SK-N-MC (cell line): ENCODE data around the gene UNC50.

Experiments
- EZH2 ChIP-seq: fragments of 200-600 bp; sonication (generic); IDR thresholded peaks from one replicate; pipeline ENCODE4 v1.6.1; 2017; ENCODE audit warnings: antibody characterized with exemption
- FOXP2 ChIP-seq: optimal IDR thresholded peaks from 2 replicates; pipeline ENCODE3; 2011; ENCODE audit warnings: mild to moderate bottlenecking, moderate library complexity; ENCODE audit not compliant: insufficient read depth; ENCODE audit errors: extremely low read length, control extremely low read depth
- POLR2AphosphoS5 ChIP-seq: IDR thresholded peaks from 2 replicates; pipeline ENCODE4 v1.6.1; 2012; ENCODE audit warnings: mild to moderate bottlenecking, low read depth, low read length, borderline replicate concordance

DNA sequence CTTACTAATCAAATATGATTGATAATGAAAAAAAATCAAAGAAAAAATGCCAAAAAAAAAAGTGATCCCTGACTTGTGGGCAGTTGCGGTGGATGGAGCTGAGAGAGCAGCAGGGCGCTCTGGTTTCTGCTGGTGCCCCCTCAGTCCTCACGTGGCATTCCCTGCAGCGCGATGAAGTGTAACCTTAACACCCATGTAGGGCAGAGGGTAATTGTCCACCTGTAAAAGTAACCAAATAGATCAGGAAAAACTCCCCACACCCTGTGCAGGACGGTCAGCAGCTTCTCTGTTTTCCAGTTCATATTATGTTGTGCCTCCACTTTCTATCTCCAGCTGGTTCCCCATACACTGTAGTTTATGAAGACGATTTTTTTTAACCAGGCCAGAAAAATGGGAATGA is 25.1 kb upstream of the UNC50 start:
- TF ChIP-seq POLR2AphosphoS5 = no peak
- no peak for TF ChIP-seq EZH2
- TF ChIP-seq FOXP2 = no peak
